Measurements from ENCODE around the gene ATF7IP.
"Not testable (repeated sequence)": the region's sequence is repeated elsewhere in the genome, so short reads cannot be mapped to it uniquely, and the experiment has no call there.

Gene ATF7IP, protein sequence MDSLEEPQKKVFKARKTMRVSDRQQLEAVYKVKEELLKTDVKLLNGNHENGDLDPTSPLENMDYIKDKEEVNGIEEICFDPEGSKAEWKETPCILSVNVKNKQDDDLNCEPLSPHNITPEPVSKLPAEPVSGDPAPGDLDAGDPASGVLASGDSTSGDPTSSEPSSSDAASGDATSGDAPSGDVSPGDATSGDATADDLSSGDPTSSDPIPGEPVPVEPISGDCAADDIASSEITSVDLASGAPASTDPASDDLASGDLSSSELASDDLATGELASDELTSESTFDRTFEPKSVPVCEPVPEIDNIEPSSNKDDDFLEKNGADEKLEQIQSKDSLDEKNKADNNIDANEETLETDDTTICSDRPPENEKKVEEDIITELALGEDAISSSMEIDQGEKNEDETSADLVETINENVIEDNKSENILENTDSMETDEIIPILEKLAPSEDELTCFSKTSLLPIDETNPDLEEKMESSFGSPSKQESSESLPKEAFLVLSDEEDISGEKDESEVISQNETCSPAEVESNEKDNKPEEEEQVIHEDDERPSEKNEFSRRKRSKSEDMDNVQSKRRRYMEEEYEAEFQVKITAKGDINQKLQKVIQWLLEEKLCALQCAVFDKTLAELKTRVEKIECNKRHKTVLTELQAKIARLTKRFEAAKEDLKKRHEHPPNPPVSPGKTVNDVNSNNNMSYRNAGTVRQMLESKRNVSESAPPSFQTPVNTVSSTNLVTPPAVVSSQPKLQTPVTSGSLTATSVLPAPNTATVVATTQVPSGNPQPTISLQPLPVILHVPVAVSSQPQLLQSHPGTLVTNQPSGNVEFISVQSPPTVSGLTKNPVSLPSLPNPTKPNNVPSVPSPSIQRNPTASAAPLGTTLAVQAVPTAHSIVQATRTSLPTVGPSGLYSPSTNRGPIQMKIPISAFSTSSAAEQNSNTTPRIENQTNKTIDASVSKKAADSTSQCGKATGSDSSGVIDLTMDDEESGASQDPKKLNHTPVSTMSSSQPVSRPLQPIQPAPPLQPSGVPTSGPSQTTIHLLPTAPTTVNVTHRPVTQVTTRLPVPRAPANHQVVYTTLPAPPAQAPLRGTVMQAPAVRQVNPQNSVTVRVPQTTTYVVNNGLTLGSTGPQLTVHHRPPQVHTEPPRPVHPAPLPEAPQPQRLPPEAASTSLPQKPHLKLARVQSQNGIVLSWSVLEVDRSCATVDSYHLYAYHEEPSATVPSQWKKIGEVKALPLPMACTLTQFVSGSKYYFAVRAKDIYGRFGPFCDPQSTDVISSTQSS

DNA sequence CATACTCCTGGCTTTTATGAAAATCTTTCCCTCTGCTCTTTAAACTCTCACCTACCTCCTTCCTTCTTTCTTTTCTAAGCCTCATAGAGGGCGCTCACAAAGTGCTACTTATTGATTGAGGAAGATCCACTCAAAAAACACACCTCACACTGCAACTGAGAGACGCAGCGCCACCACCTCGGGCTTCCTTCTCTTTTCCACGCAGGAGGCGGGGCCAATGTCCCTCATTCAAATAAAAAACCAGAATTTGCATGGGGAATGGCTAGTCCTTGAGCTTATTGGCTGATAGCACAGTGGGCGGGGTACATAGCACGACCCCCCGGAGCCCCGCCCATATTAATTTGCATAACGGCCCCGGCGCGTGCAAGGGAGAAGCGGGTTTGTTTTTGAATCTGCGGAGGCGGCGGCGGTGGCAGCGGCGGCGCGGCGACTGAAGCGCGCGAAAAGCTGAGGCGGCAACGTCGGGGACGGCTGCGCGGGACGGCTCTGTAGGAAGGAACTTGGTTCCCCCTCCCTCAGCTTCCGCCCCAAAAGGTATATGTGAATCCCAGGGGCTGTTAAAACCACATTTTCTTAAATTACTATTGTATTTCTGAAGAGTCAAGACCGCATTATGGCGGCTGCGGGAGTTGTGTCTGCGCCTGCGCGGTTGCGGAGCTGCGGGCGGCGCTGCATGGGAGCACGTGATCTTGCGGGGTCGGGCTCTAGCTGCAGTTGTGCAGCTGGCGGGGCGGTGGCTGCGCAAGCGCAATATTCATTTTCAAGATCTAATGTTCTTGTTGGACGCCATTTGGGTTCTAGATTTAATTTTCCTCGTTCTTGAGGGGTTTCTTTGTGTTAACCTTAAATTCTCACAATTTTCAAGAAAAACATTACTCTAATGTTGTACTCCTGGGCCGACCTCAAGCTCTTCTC lies at the start of gene ATF7IP:
ATF7IP (plus strand) TSS at position 389 of the 915 bp plus-strand sequence. CDS start 58,234 bp downstream, outside the sequence.
- DNase-seq, result peak; percentile 96

DNA sequence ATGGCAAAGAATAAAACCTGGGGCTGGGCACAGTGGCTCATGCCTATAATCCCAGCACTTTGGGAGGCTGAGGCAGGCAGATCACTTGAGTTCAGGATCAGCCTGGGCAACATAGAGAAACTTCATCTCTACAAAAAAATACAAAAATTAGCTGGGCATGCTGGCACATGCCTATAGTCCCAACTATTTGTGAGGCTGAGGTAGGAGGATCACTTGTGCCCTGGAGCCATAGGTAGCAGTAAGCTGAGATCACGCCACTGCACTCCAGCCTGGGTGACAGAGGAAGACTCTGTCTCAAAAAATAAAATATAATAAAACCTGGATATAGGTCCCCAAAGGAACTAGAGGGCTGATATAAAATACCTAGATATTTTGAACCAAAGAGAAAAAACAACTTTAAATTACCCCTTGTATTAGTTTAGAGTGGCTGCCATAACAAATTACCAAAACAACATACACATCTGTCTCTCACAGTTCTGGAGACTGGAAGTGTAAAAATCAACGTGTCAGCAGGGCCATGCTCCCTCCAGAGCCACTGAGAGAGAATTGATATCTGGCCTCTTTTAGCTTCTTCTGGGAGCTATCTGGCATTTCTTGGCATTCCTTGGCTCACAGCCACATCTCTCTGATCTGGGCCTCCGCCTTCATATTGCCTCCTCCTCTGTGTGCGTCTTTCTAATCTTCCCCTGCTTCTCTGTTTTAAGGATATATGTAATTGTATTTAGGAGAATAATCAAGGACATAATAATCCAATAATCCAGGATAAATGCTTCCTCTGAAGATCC lies 47.9 kb upstream of the ATF7IP start:
- DNase-seq, result no peak

DNA sequence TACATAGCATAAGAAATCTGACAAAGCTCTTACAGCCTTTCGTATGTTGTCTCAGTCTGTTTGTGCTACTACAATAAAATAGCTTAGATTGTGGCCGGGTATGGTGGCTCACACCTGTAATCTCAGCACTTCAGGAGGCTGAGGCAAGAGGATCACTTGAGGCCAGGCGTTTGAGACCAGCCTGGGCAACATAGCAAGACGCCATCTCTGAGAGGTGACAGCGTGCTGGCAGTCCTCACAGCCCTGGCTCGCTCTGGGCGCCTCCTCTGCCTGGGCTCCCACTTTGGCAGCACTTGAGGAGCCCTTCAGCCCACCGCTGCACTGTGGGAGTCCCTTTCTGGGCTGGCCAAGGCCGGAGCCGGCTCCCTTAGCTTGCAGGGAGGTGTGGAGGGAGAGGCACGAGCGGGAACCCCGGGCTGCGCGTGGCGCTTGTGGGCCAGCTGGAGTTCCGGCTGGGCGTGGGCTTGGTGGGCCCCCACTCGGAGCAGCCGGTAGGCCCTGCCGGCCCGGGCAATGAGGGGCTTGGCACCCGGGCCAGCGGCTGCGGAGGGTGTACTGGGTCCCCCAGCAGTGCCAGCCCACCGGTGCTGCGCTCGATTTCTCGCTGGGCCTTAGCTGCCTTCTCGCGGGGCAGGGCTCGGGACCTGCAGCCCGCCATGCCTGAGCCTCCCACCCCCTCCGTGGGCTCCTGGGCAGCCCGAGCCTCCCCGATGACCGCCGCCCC lies 45.6 kb upstream of the ATF7IP start:
- DNase-seq, result not testable (repeated sequence)

DNA sequence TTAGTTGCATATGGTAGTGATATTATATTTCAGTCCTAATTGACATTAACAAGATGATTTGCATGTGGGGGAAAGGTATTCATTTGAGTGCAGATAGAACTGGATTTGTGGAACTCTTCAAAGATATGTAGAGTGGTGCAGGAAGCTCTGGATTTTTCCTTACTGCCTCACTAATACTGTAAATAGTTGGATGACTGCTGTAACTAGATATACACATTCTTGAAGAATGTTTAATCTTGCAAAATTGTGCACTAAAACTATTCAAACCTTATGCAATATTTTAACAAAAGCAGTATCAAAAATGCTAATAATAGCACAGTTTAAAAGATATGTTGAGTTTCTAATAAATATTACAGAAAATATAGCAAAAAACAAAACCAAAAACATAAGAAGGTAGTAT lies 43.1 kb upstream of the ATF7IP start:
- no peak for DNase-seq

DNA sequence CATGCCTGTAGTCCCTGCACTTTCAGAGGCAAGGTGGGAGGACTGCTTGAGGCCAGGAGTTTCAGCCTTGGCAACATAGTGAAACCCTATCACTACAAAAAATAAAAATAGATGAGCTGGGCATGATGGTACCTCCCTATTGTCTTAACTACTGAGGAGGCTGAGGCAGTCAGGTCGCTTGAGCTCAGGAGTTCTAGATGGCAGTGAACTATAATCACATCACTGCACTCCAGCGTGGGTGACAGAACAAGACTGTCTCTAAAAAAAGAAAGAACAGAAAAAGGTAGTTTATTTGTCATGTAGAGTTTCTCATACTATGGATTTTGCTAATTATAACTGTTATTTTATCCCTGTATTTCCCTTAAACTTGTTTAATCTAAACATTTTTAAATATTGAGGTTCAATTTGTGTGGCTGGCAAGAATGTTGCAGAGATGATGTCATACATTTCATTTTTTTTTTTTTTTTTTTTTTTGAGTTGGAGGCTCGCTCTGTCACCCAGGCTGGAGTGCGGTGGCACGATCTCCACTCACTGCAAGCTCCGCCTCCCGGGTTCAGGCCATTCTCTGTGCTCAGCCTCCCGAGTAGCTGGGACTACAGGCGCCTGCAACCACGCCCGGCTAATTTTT lies 39.7 kb upstream of the ATF7IP start:
- DNase-seq, result no peak

DNA sequence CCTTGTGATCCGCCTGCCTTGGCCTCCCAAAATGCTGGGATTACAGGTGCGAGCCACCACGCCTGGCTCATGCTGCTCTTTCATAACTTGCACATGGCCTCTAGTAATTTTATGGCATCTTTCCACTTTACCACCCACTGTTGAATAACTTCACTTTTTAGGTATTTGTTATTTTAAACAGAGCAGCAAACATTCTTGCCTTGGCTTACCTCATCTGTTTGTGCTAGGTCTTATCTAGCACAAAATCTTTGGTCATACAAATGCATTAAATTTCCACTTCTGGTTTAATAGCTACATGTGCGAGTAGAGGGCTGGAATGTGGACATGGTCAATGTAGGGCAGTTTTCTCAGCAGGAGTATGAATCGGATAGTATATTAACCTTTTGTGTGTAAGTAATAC lies 38.8 kb upstream of the ATF7IP start:
- no peak for DNase-seq

DNA sequence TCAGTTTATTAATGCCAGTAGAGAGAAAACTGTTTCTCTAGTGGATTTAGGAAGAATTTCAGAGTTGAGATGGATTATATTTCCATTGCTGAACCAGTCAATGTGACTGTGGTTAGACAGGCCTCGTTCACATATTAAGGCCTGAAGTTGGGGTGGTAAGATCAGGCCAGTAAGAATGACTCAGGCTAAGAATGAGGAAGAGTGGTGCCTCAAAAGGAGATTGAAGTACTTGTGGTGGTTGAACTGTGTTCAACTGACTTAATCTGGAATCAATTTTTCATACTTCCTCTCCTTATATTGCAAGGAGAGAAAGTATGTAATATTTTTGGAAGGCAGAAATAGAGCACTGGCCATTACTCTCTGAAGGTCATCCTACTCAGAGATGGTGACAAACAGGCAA lies 37.8 kb upstream of the ATF7IP start:
- no peak for DNase-seq

DNA sequence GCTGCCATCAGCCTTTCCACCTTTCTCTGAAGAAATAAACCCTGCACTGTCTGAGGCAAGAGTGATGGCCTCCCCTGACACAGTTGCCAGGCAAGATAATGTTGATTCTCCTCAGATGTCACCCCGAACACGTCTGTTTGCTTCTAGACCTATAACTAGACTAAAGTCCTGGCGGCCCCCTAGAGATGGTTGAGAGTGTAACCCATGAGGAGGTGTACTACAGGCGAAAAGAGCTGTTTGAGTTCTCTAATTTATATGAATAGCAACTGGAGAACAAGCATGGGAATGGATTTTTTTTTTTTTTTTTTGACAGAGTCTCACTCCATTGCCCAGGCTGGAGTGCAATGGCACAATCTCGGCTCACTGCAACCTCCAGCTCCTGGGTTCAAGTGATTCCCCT lies 33.0 kb upstream of the ATF7IP start:
- DNase-seq, result no peak

DNA sequence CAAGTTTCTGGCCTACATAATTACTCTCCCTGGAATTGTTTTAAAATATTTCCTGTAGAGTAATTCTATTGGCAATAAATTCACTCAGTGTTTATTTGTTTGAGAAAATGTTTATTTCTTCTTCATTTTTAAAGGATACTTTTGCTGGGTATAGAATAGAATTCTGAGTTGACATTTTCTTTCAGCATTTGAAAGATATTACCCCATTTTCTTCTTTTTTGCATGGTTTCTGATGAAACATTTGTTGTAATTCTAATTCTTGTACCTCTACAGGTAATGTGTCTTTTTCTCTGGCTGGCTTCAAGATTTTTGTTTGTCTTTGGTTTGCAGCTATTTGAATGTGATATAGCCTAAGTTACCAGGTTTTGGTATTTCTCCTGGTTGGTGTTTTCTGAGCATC lies 25.1 kb upstream of the ATF7IP start:
- no peak for DNase-seq

DNA sequence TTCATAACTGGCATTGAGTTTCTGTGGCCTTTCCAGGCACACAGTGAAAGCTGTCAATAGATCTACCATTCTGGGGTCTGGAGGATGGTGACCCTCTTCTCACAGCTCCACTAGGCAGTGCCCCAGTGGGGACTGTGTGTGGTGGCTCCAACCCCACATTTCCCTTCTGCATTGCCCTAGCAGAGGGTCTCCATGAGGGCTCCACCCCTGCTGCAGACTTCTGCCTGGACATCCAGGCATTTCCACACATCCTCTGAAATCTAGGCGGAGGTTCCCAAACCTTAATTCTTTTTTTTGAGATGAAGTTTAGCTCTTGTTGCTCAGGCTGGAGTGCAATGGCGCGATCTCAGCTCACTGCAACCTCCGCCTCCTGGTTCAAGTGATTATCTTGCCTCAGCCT lies 14.0 kb upstream of the ATF7IP start:
- not testable (repeated sequence) for DNase-seq

DNA sequence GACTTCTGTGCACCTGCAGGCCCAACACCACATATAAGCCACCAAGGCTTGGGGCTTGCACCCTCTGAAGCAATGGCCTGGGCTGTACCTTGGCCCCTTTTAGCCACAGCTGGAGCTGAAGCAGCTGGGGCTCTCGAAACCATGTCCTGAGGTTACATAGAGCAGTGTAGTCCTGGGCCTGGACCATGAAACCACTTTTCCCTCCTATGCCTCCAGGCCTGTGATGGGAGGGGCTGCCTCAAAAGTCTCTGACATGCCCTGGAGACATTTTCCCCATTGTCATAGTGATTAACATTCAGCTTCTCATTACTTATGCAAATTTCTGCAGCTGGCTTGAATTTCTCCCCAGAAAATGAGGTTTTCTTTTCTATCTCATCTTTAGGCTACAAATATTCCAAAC lies 13.4 kb upstream of the ATF7IP start:
- DNase-seq, result not testable (repeated sequence)

DNA sequence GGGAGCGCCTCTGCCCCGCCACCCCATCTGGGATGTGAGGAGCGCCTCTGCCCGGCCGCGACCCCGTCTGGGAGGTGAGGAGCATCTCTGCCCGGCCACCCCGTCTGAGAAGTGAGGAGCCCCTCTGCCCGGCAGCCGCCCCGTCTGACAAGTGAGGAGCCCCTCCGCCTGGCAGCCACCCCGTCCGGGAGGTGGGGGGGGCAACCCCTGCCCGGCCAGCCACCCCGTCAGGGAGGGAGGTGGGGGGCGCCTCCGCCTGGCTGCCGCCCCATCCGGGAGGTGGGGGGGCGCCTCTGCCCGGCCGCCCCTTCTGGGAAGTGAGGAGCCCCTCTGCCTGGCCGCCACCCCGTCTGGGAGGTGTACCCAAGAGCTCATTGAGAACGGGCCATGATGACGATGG lies 10.8 kb upstream of the ATF7IP start:
- DNase-seq, result not testable (repeated sequence)

DNA sequence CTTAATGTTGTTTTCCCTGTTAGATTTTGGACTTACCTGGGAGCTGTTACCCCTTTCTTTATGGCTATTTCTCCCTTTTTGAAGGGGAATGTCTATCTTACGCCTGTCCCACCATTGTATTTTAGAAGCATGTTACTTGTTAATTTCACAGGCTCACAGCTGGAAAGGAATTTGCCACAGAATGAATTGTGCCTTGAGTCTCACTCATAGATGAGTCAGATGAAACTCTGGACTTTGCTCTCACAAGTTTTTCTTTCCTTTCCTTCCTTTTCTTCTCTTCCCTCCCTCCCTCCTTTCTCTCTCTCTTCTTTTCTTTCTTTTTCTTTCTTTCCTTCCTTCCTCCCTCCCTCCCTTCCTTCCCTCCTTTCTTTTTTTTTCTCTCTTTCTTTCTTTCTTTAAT lies 9.3 kb upstream of the ATF7IP start:
- no peak for DNase-seq

DNA sequence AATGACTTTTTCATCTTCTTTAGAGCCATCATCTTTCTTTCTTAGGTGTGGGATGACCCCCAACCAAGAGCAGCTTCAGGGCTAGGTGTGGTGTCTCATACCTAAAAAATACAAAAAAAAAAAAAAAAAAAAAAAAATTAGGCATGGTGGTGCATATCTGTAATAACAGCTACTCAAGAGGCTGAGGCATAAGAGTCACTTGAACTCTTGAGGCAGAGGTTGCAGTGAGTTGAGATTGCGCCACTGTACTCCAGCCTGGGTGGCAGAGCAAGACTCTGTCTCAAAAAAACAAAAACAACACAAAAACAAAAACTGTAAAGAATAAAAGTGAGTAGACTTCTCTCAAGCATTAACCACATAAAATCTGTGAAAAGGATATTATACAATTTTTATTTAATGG lies 8.0 kb upstream of the ATF7IP start:
- no peak for DNase-seq

DNA sequence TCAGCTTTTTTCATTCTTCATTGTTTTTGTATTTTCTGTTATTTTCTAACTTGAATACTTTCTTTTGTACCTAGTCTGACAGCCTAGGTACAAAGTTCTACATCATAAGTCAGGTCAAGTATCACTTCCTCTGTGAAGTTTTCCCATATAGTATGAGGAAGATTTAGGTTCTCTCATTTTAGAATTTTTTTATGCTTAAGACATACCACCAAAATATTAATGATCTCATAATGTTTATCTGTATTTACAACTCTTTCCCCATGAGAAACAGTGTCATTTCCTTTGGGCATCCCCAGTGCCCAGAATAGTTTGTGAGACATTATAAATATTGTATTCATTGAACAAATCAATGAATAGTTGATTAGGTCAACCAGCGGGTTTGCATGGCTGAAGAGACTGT lies 3.1 kb upstream of the ATF7IP start:
- DNase-seq, result no peak

DNA sequence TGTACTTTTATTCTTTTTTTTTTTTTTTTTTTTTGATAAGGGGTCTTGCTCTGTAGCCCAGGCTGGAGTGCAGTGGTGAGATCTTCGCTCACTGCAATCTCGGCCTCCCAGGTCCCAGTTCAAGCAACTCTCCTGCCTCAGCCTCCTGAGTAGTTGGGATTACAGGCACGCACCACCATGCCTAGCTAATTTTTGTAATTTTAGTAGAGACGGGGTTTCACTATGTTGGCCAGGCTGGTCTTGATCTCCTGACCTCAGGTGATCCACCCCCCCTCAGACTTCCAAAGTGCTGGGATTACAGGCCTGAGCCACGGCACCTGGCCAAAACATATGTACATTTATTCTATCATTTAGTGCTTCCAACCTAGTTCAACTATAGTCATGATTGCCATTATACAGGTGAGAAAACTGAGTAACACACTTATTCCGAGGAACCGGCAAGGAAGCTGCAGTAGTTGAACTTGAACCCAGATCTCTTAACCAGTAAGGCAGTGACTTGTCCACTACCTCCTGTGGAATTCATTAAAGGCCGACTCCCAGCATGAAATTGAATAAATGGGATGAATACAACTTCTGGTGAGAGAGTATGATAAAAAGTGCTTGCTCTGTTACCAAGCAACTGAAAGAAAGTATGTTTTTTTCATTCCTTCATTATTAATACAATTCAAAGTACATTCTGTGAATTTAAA lies 755 bp upstream of the ATF7IP start:
- no peak for DNase-seq

DNA sequence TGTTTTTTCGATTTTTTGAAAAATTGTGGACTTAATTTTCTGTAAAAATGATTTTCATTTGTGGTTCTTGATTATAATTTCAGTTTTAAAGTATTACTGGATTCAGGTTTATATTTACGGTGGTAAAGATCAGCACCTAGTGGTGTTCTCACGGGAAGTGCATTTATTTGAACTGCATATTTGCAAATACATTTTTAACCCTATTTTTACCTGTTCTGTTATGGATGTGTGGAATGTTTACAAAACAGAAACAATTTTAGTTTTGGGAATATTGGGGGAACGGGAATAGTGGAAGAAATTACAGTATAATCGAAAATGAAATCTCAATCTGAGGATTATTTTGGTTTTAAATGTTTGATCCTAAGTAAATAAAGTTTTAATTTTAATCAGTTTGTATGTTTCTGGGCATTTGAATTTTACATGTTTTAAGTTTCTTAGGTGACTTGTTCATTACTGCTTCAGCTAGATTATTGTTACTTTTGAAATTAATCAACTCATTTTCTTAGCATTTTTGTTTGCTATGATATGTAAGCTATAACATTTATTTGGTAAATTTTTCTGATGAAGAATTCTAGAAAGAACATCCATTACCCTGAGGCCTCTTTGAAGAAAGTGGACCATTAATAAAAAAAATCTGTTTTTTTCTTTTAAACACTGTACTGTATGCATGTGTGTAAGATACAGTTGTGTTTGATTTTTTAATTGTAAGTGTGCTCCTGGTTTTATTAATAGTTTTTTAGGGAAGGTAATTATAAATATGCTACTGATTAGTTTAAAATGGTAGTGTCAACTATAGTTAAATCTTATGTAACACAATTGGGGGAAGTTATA lies 942 bp downstream of the ATF7IP start:
- no peak for DNase-seq

DNA sequence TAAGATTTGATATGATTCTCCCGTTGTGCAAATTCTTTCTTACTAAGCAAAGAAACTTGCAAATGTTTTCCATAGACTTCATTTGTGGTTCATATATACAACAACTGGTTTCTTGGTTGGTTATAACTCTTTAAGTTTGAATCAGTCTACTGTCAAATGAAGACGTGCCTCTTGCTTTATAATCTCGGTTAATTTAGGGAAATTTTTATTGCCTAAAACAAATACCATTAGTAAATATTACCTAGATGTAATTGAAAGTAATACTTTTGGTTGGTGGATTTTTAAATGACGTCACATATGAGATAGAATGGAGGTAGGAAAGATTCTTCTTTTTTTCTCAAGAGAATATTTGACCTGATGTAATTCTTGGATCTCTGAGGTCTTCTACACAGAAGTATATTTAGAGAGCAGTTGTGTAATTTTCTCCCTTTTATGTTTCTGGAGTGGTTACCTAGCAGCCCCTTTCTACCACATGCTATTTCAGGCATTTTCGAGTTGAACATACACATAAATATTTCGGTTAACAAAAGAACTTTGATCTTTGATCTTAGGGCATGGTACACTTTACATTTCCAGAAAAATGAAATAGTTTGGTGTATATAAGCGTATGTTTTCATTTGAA lies 1.7 kb downstream of the ATF7IP start:
- peak; percentile 31 for DNase-seq
